Motor neuron (in vitro differentiated cells): Measurements from ENCODE around the gene PRICKLE3. TPM values are rescaled to one million over a fixed set of nuclear protein-coding genes. Genes with fewer than 3 reads are reported as not detected.
"Not testable (repeated sequence)": the region's sequence is repeated elsewhere in the genome, so short reads cannot be mapped to it uniquely, and the experiment has no call there.

Experiments
- ATAC-seq, 8 experiments: fragments of 200-7000 bp; cut with Tn5 transposase; replicated peaks in 6 of 8; 2 replicates each; pipeline ENCODE4 v1.8.0; 2021; ENCODE audit warnings: mild to moderate bottlenecking in 8 of 8, moderate library complexity in 8 of 8
- H3K27ac ChIP-seq, 2 donors: fragments of 250-450 bp; sonication (Bioruptor Pico); 2 replicates each; pipeline ENCODE4 v1.9.0; 2021; ENCODE audit warnings: antibody characterized with exemption in 2 of 2, mild to moderate bottlenecking in 2 of 2, moderate library complexity in 1 of 2
- H3K4me1 ChIP-seq, 2 donors: fragments of 250-450 bp; sonication (Bioruptor Pico); replicated peaks in 1 of 2; 2 replicates each; pipeline ENCODE4 v1.6.1; 2021; ENCODE audit warnings: antibody characterized with exemption in 2 of 2, mild to moderate bottlenecking in 2 of 2, moderate library complexity in 1 of 2
- H3K4me3 ChIP-seq, 5 donors: fragments of 250-450 bp; sonication (Bioruptor Pico); 2 replicates each; pipeline ENCODE4 v1.9.0; 2021; ENCODE audit warnings: antibody characterized with exemption in 5 of 5, mild to moderate bottlenecking in 5 of 5, moderate library complexity in 4 of 5
- WGBS, 10 experiments: fragments of 450-650 bp; shearing (Covaris generic); methylation state at CpG; one replicate each; pipeline ENCODE4 v1.0.0; 2022; 5-methylcytosine and 5-hydroxymethylcytosine counted together
- in situ Hi-C, 9 experiments: fragments of 400-800 bp; cut with MboI; loops; one replicate each; pipeline ENCODE4 v1.15.0; 2021; ENCODE audit warnings: low sequenced_read_pairs in 9 of 9, low pct_unique_long_range_greater_than_20kb in 2 of 9; ENCODE audit not compliant: unreplicated experiment in 9 of 9
- total RNA-seq, 8 experiments: library from RNA; unstranded; fragments of 300-600 nt; gene quantifications; 2 replicates each; pipeline versions ENCODE4 v1.2.3 to v1.2.4, GENCODE V29; 2022

The PRICKLE3 gene
- total RNA-seq, 8 experiments from 2014 or later: 0.33 to 11.8 (median 1.1) TPM

- Histone ChIP-seq H3K27ac (no peak overlapping the region), H3K4me3 (no peak overlapping the region), H3K4me1 (no peaks in the 10 kb centered on the region)
- WGBS, 10 experiments: 50 to 100% (median 67%) methylated on average over 1 of the region's 1 CpG; no CpG with 5 or more reads in 7 of the 10 experiments
- no peak for ATAC-seq
- in situ Hi-C loops: no loop called here
Observed at GRCh38 chrX:49133759-49134158, 52.4 kb downstream of the PRICKLE3 start.

- H3K27ac ChIP-seq, H3K4me1 ChIP-seq, H3K4me3 ChIP-seq, in situ Hi-C loops, ATAC-seq: not testable (repeated sequence)
- WGBS, 10 experiments: 27 to 100% (median 88%) methylated on average over 1 to 4 of the region's 7 CpGs; no CpG with 5 or more reads in 5 of the 10 experiments
Observed at GRCh38 chrX:49132275-49132674, 53.9 kb downstream of the PRICKLE3 start.

- Histone ChIP-seq H3K4me1 (no peaks in the 10 kb centered on the region), H3K4me3 (no peak overlapping the region), H3K27ac (no peak overlapping the region)
- in situ Hi-C loops: no loop called here
- ATAC-seq: no peak
- 53 to 100% (median 82%) methylated on average over 1 to 3 of the region's 4 CpGs; no CpG with 5 or more reads in 5 of the 10 experiments for WGBS, 10 experiments
Observed at GRCh38 chrX:49129427-49129826, 56.7 kb downstream of the PRICKLE3 start.

- H3K4me3 ChIP-seq, H3K27ac ChIP-seq, H3K4me1 ChIP-seq, in situ Hi-C loops, ATAC-seq: not testable (repeated sequence)
- WGBS, 10 experiments: 45 to 100% (median 93%) methylated on average over 1 to 7 of the region's 13 CpGs; no CpG with 5 or more reads in 5 of the 10 experiments
Observed at GRCh38 chrX:49127742-49128258, 58.4 kb downstream of the PRICKLE3 start.

Other genes with a start within 250 kb of the PRICKLE3 start
- 10 to 100 TPM; 22.0 to 49.8 (median 36.6) TPM for gene OTUD5, start 228.8 kb downstream of the PRICKLE3 start, total RNA-seq
- 1 to 10 TPM in 6 of 8 experiments, under 1 TPM in 2; 0.65 to 3.1 (median 1.5) TPM for gene KCND1, start 214.5 kb downstream of the PRICKLE3 start, total RNA-seq
- 10 to 100 TPM; 24.2 to 69.0 (median 44.8) TPM for gene GRIPAP1, start 184.1 kb downstream of the PRICKLE3 start, total RNA-seq
- 10 to 100 TPM in 7 of 8 experiments, 1 to 10 TPM in 1; 9.7 to 43.2 (median 24.4) TPM for gene TFE3, start 143.0 kb downstream of the PRICKLE3 start, total RNA-seq
- 1 to 10 TPM in 7 of 8 experiments, under 1 TPM in 1; 0.15 to 5.7 (median 3.9) TPM for gene CCDC120, start 127.4 kb downstream of the PRICKLE3 start, total RNA-seq
- gene PRAF2, start 112.4 kb downstream of the PRICKLE3 start, total RNA-seq: 10 to 100 TPM in 7 of 8 experiments, 1 to 10 TPM in 1; 9.9 to 29.1 (median 14.2) TPM
- gene WDR45, start 106.5 kb downstream of the PRICKLE3 start, total RNA-seq: 10 to 100 TPM; 20.7 to 97.3 (median 44.5) TPM
- 10 to 100 TPM; 16.3 to 29.8 (median 20.1) TPM for gene GPKOW, start 62.6 kb downstream of the PRICKLE3 start, total RNA-seq
- gene MAGIX, start 23.6 kb downstream of the PRICKLE3 start, total RNA-seq: 1 to 10 TPM in 6 of 8 experiments, under 1 TPM in 2; 0.57 to 2.7 (median 1.4) TPM
- gene PLP2, start 14.5 kb downstream of the PRICKLE3 start, total RNA-seq: 10 to 100 TPM in 3 of 8 experiments, 1 to 10 TPM in 5; 1.2 to 21.9 (median 6.0) TPM
- 100 to 1,000 TPM in 1 of 8 experiments, 10 to 100 TPM in 4, 1 to 10 TPM in 2, under 1 TPM in 1; 0.92 to 144 (median 71.8) TPM for gene SYP, start 13.8 kb upstream of the PRICKLE3 start, total RNA-seq
- gene CACNA1F, start 47.0 kb upstream of the PRICKLE3 start, total RNA-seq: under 1 TPM in 2 of 8 experiments, not detected in 6; 0.28 to 0.41 TPM
- gene CCDC22, start 49.1 kb upstream of the PRICKLE3 start, total RNA-seq: 10 to 100 TPM in 1 of 8 experiments, 1 to 10 TPM in 7; 7.2 to 10.6 (median 9.3) TPM
- under 1 TPM; 0.11 to 0.84 (median 0.26) TPM for gene FOXP3, start 78.3 kb upstream of the PRICKLE3 start, total RNA-seq
- 10 to 100 TPM in 5 of 8 experiments, 1 to 10 TPM in 3; 3.8 to 16.1 (median 11.2) TPM for gene PPP1R3F, start 83.4 kb upstream of the PRICKLE3 start, total RNA-seq
- not detected for gene GAGE10, start 117.3 kb upstream of the PRICKLE3 start, total RNA-seq
- not detected for gene GAGE12J, start 135.7 kb upstream of the PRICKLE3 start, total RNA-seq
- not detected for gene GAGE13, start 145.2 kb upstream of the PRICKLE3 start, total RNA-seq